ENCODE results near the gene THOC2. TPM values are rescaled to one million over a fixed set of nuclear protein-coding genes. Genes with fewer than 3 reads are reported as not detected.
"Not testable (repeated sequence)": the region's sequence is repeated elsewhere in the genome, so short reads cannot be mapped to it uniquely, and the experiment has no call there.

THOC2 gene
- total and polyA plus RNA-seq, 2 experiments from 2014 or later = 47.8 to 53.4 TPM

GRCh38 chrX:123720486-123720885 is 12.4 kb downstream of the THOC2 start:
- no peak overlapping the region for H3K27ac ChIP-seq
- no peak overlapping the region for H3K4me3 ChIP-seq
- no peak overlapping the region for H3K9ac ChIP-seq
- DNase-seq = no peak
- peaks cover 100% of the 10 kb centered on the region for H3K79me2 ChIP-seq (ENCODE audit: insufficient read depth)
- no peak overlapping the region for H3K4me2 ChIP-seq (ENCODE audit: unreplicated experiment)
- no peaks in the 10 kb centered on the region for H3K9me2 ChIP-seq (ENCODE audit: insufficient read depth)
- WGBS, 2 experiments (ENCODE audit: low coverage in 1 of 2, low lambda C conversion rate in 2 of 2, missing lambda C conversion rate in 2 of 2) = 58 to 62% methylated on average over 2 of the region's 2 CpGs
- H3K36me3 ChIP-seq (ENCODE audit: low read depth) = no peaks in the 10 kb centered on the region
- TF ChIP-seq EZH2phosphoT487 (IDR thresholded peaks at IDR 0.05; ENCODE audit: insufficient read depth, low read depth) = no peak
- no peak for TF ChIP-seq EZH2 (IDR thresholded peaks at IDR 0.05; ENCODE audit: insufficient read depth, poor library complexity, severe bottlenecking)
- H3K9me3 ChIP-seq (ENCODE audit: low read depth) = no peaks in the 10 kb centered on the region
- H3K27me3 ChIP-seq (replicated peaks; ENCODE audit: insufficient read depth) = no peaks in the 10 kb centered on the region
- H3F3A ChIP-seq (ENCODE audit: insufficient read depth) = no peaks in the 10 kb centered on the region
- H3K4me1 ChIP-seq (ENCODE audit: insufficient read depth) = no peaks in the 10 kb centered on the region
- in situ Hi-C loops (cut with MboI) = no loop called here
- no peaks in the 10 kb centered on the region for H4K20me1 ChIP-seq (ENCODE audit: insufficient read depth)
- no peak overlapping the region for H2AFZ ChIP-seq

DNA sequence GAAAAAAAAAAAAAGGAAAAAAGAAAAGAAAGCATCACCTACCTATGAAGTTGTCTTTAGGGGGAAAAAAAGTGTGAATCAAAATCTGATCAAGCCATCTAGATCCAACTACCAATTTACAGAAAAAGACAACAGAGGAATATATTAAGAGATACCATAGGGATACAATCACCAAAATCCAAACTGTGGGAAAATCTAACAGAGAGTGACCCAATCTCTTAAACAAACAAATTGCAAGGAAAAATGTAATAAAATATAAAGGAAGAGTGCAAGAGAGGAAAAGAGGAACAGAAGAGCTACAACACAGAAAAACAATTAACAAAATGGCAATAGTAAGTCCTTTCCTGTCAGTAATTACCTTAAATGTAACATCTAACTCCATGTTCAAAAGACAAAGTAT is 19.0 kb downstream of the THOC2 start:
- TF ChIP-seq EZH2 (IDR thresholded peaks at IDR 0.05; ENCODE audit: insufficient read depth, poor library complexity, severe bottlenecking) (no peak), EZH2phosphoT487 (IDR thresholded peaks at IDR 0.05; ENCODE audit: insufficient read depth, low read depth) (no peak)

DNA sequence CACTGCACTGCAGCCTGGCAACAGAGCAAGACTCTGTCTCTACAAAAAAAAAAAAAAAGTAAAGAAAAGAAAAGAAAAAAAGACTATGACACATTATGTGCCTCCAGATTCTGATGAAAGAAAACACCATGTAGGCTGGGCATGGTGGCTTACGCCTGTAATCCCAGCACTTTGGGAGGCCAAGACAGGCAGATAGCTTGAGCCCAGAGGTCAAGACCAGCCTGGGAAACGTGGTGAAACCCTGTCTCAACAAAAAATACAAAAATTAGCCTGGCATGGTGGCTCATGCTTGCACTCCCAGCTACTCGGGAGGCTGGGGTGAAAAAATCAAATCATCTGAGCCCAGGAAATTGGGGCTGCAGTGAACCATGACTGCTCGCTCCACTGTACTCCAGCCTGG is 19.4 kb downstream of the THOC2 start:
- H3K27me3 ChIP-seq (replicated peaks; ENCODE audit: insufficient read depth) = no peaks in the 10 kb centered on the region
- in situ Hi-C loops (cut with MboI) = no loop called here

More for the DNA sequence above, 19.0 kb downstream of the THOC2 start:
- H3K27me3 ChIP-seq (replicated peaks; ENCODE audit: insufficient read depth) = no peaks in the 10 kb centered on the region
- no peaks in the 10 kb centered on the region for H3K9me3 ChIP-seq (ENCODE audit: low read depth)
- DNase-seq = peak; percentile 2
- no peak overlapping the region for H2AFZ ChIP-seq
- H4K20me1 ChIP-seq (ENCODE audit: insufficient read depth) = no peaks in the 10 kb centered on the region; the same call in 1 of the 2 replicates
- in situ Hi-C loops (cut with MboI) = no loop called here
- no peak overlapping the region for H3K4me2 ChIP-seq (ENCODE audit: unreplicated experiment)
- no peak overlapping the region for H3K4me3 ChIP-seq
- H3K27ac ChIP-seq = peak overlapping the region; percentile 15; the same call in 1 of the 2 replicates
- peaks cover 100% of the 10 kb centered on the region for H3K79me2 ChIP-seq (ENCODE audit: insufficient read depth)
- no peaks in the 10 kb centered on the region for H3K9me2 ChIP-seq (ENCODE audit: insufficient read depth)
- H3K4me1 ChIP-seq (ENCODE audit: insufficient read depth) = no peaks in the 10 kb centered on the region
- no peaks in the 10 kb centered on the region; the same call in 1 of the 2 replicates for H3K36me3 ChIP-seq (ENCODE audit: low read depth)
- H3K9ac ChIP-seq = no peak overlapping the region
- H3F3A ChIP-seq (ENCODE audit: insufficient read depth) = no peaks in the 10 kb centered on the region

GRCh38 chrX:123711201-123711600 is 21.7 kb downstream of the THOC2 start:
- H3K9ac ChIP-seq; H2AFZ ChIP-seq; H3K4me2 ChIP-seq (ENCODE audit: unreplicated experiment); H3K4me3 ChIP-seq; H4K20me1 ChIP-seq (ENCODE audit: insufficient read depth); H3F3A ChIP-seq (ENCODE audit: insufficient read depth); H3K9me3 ChIP-seq (ENCODE audit: low read depth); DNase-seq; H3K27me3 ChIP-seq (replicated peaks; ENCODE audit: insufficient read depth); H3K4me1 ChIP-seq (ENCODE audit: insufficient read depth); H3K9me2 ChIP-seq (ENCODE audit: insufficient read depth); H3K36me3 ChIP-seq (ENCODE audit: low read depth); H3K27ac ChIP-seq; in situ Hi-C loops (cut with MboI): not testable (repeated sequence)
- WGBS, 2 experiments (ENCODE audit: low coverage in 1 of 2, low lambda C conversion rate in 2 of 2, missing lambda C conversion rate in 2 of 2) = 97 to 100% methylated on average over 5 of the region's 5 CpGs
- peaks cover 100% of the 10 kb centered on the region for H3K79me2 ChIP-seq (ENCODE audit: insufficient read depth)

More for the DNA sequence above, 19.4 kb downstream of the THOC2 start:
- Histone ChIP-seq H3K9ac (no peak overlapping the region), H2AFZ (no peak overlapping the region), H3K9me2 (ENCODE audit: insufficient read depth) (no peaks in the 10 kb centered on the region), H3K4me3 (no peak overlapping the region), H3K4me2 (ENCODE audit: unreplicated experiment) (no peak overlapping the region), H3K9me3 (ENCODE audit: low read depth) (no peaks in the 10 kb centered on the region), H3K27ac (0 out of 2 replicates have a peak overlapping the region, but pooled peaks have one; percentile 15), H3K36me3 (ENCODE audit: low read depth) (no peaks in the 10 kb centered on the region; the same call in 1 of the 2 replicates), H3F3A (ENCODE audit: insufficient read depth) (no peaks in the 10 kb centered on the region), H3K4me1 (ENCODE audit: insufficient read depth) (no peaks in the 10 kb centered on the region), H3K79me2 (ENCODE audit: insufficient read depth) (peaks cover 100% of the 10 kb centered on the region), H4K20me1 (ENCODE audit: insufficient read depth) (no peaks in the 10 kb centered on the region; the same call in 1 of the 2 replicates)
- 73 to 78% methylated on average over 3 to 4 of the region's 4 CpGs for WGBS, 2 experiments (ENCODE audit: low coverage in 1 of 2, low lambda C conversion rate in 2 of 2, missing lambda C conversion rate in 2 of 2)
- TF ChIP-seq EZH2phosphoT487 (IDR thresholded peaks at IDR 0.05; ENCODE audit: insufficient read depth, low read depth) (no peak), EZH2 (IDR thresholded peaks at IDR 0.05; ENCODE audit: insufficient read depth, poor library complexity, severe bottlenecking) (no peak)
- no peak for DNase-seq

GRCh38 chrX:123704781-123705180 is 28.1 kb downstream of the THOC2 start:
- Histone ChIP-seq H3K4me1 (ENCODE audit: insufficient read depth) (no peaks in the 10 kb centered on the region), H3K27ac (no peak overlapping the region), H4K20me1 (ENCODE audit: insufficient read depth) (no peaks in the 10 kb centered on the region), H3K79me2 (ENCODE audit: insufficient read depth) (peaks cover 78% of the 10 kb centered on the region), H2AFZ (no peak overlapping the region), H3K9ac (no peak overlapping the region), H3K9me3 (ENCODE audit: low read depth) (no peaks in the 10 kb centered on the region), H3K4me3 (no peak overlapping the region), H3K36me3 (ENCODE audit: low read depth) (peaks cover 5% of the 10 kb centered on the region; the same call in 1 of the 2 replicates), H3K27me3 (replicated peaks; ENCODE audit: insufficient read depth) (no peaks in the 10 kb centered on the region), H3K9me2 (ENCODE audit: insufficient read depth) (no peaks in the 10 kb centered on the region), H3F3A (ENCODE audit: insufficient read depth) (no peaks in the 10 kb centered on the region), H3K4me2 (ENCODE audit: unreplicated experiment) (no peak overlapping the region)
- 100% methylated on average over 2 of the region's 2 CpGs for WGBS, 2 experiments (ENCODE audit: low coverage in 1 of 2, low lambda C conversion rate in 2 of 2, missing lambda C conversion rate in 2 of 2)
- TF ChIP-seq EZH2 (IDR thresholded peaks at IDR 0.05; ENCODE audit: insufficient read depth, poor library complexity, severe bottlenecking) (no peak), EZH2phosphoT487 (IDR thresholded peaks at IDR 0.05; ENCODE audit: insufficient read depth, low read depth) (no peak)
- in situ Hi-C loops (cut with MboI) = no loop called here
- DNase-seq = no peak
